Testis (tissue), 3 donors: ENCODE data around the gene GIMAP8. TPM values are rescaled to one million over a fixed set of nuclear protein-coding genes. Genes with fewer than 3 reads are reported as not detected.
"Not testable (repeated sequence)": the region's sequence is repeated elsewhere in the genome, so short reads cannot be mapped to it uniquely, and the experiment has no call there.

Experiments
- DNase-seq: peaks from one replicate; pipeline ENCODE4 v3.0.0-alpha.2; 2019
- H3K27ac ChIP-seq, 2 donors: fragments of 200-600 bp; sonication (generic); one replicate each; pipeline ENCODE4 v1.5.1; 2019
- H3K27me3 ChIP-seq: fragments of 200-600 bp; sonication (generic); one replicate; pipeline ENCODE4 v1.5.1; 2019
- H3K36me3 ChIP-seq: fragments of 200-600 bp; sonication (generic); one replicate; pipeline ENCODE4 v1.5.1; 2017; ENCODE audit warnings: low read depth; ENCODE audit errors: missing control alignments
- H3K4me1 ChIP-seq: fragments of 200-600 bp; sonication (generic); one replicate; pipeline ENCODE4 v1.5.1; 2019
- H3K4me3 ChIP-seq, 2 donors: fragments of 200-600 bp; sonication (generic); one replicate each; pipeline ENCODE4 v1.5.1; 2017 to 2019
- H3K9me3 ChIP-seq: fragments of 200-600 bp; sonication (generic); one replicate; pipeline ENCODE4 v1.5.1; 2017
- CTCF ChIP-seq, 3 experiments: fragments of 450-650 bp in 2 of 3; fragments of 200-600 bp in 1 of 3; sonication (generic) in 1 of 3; IDR thresholded peaks; one replicate each; pipeline ENCODE4 v1.5.1; 2016 to 2019; ENCODE audit warnings: antibody characterized with exemption in 3 of 3, mild to moderate bottlenecking in 2 of 3, moderate library complexity in 1 of 3
- POLR2A ChIP-seq: fragments of 450-650 bp; IDR thresholded peaks from one replicate; pipeline ENCODE4 v1.6.1; 2017; ENCODE audit warnings: antibody characterized with exemption, mild to moderate bottlenecking, moderate library complexity
- WGBS, 2 donors: methylation state at CpG; one replicate each; pipeline ENCODE4 v1.1.5; 2018; 5-methylcytosine and 5-hydroxymethylcytosine counted together
- intact Hi-C: fragments of 100-400 bp; cut with DNase I; formaldehyde crosslinking; loops from one replicate; pipeline ENCODE4 v1.15.1; 2023; ENCODE audit warnings: low total_unique reads
- polyA plus RNA-seq: library from polyadenylated mRNA; stranded (reverse); fragments of 350-450 nt; fragmentation: Illumina TruSeq; extraction: RNeasy Lipid Tissue Mini Kit (QIAGEN cat#74804); gene quantifications from one replicate; pipeline ENCODE4 v1.2.3, GENCODE V29; 2014; ENCODE audit warnings: low read depth, low replicate concordance; ENCODE audit not compliant: insufficient read depth
- total RNA-seq, 2 donors: library from RNA; depleted of rRNA; stranded (reverse); fragments of >200 nt; gene quantifications; one replicate each; pipeline ENCODE4 v1.2.3, GENCODE V29; 2016

GIMAP8 gene
- total and polyA plus RNA-seq, 3 donors from 2014 or later, result 3.8 to 6.8 (median 3.8) TPM

- intact Hi-C loops, result no loop called here
- no peaks in the 10 kb centered on the region for H3K9me3 ChIP-seq
- TF ChIP-seq CTCF (IDR thresholded peaks at IDR 0.05), result no peak
- TF ChIP-seq POLR2A, result no peak
These were observed 37.2 kb downstream of the GIMAP8 start for GRCh38 chr7:150487625-150488024.

GRCh38 chr7:150489782-150490181 lies 39.4 kb downstream of the GIMAP8 start:
- Histone ChIP-seq H3K4me3 (no peak overlapping the region), H3K27me3 (no peaks in the 10 kb centered on the region), H3K36me3 (no peaks in the 10 kb centered on the region), H3K9me3 (no peaks in the 10 kb centered on the region), H3K4me1 (no peaks in the 10 kb centered on the region), H3K27ac (no peak overlapping the region)
- intact Hi-C loops, result no loop called here
- 90 to 91% methylated on average over 1 of the region's 1 CpG for WGBS, 2 donors
- no peak for TF ChIP-seq POLR2A
- TF ChIP-seq CTCF (IDR thresholded peaks at IDR 0.05), result no peak
- DNase-seq, result no peak

More at GRCh38 chr7:150487625-150488024, 37.2 kb downstream of the GIMAP8 start:
- no peak overlapping the region for H3K27ac ChIP-seq
- H3K27me3 ChIP-seq, result no peaks in the 10 kb centered on the region
- no peak overlapping the region for H3K4me3 ChIP-seq
- no peaks in the 10 kb centered on the region for H3K36me3 ChIP-seq
- H3K4me1 ChIP-seq, result no peaks in the 10 kb centered on the region
- WGBS, 2 donors, result 83 to 91% methylated on average over 2 of the region's 2 CpGs
- no peak for DNase-seq

- intact Hi-C loops, H3K27ac ChIP-seq, H3K4me3 ChIP-seq, DNase-seq, H3K36me3 ChIP-seq, H3K27me3 ChIP-seq, H3K9me3 ChIP-seq, H3K4me1 ChIP-seq: not testable (repeated sequence)
- WGBS, 2 donors, result 74 to 90% methylated on average over 3 of the region's 3 CpGs
These were observed 43.0 kb downstream of the GIMAP8 start for GRCh38 chr7:150493442-150493841.

GRCh38 chr7:150502519-150502918 lies 52.1 kb downstream of the GIMAP8 start:
- Histone ChIP-seq H3K4me3 (no peak overlapping the region), H3K27me3 (no peaks in the 10 kb centered on the region), H3K9me3 (no peaks in the 10 kb centered on the region), H3K36me3 (no peaks in the 10 kb centered on the region), H3K4me1 (no peaks in the 10 kb centered on the region), H3K27ac (no peak overlapping the region)
- intact Hi-C loops, result no loop called here
- TF ChIP-seq POLR2A (no peak), CTCF (IDR thresholded peaks at IDR 0.05) (no peak)
- no peak for DNase-seq

- H3K36me3 ChIP-seq, result no peaks in the 10 kb centered on the region
- no peaks in the 10 kb centered on the region for H3K9me3 ChIP-seq
- intact Hi-C loops, result no loop called here
- H3K4me1 ChIP-seq, result no peaks in the 10 kb centered on the region
- no peak overlapping the region for H3K4me3 ChIP-seq
- H3K27ac ChIP-seq, result no peak overlapping the region
- WGBS, 2 donors, result 82 to 83% methylated on average over 4 of the region's 4 CpGs
- no peak for TF ChIP-seq CTCF (IDR thresholded peaks at IDR 0.05)
- no peak for TF ChIP-seq POLR2A
- no peak for DNase-seq
- H3K27me3 ChIP-seq, result no peaks in the 10 kb centered on the region
These were observed 52.7 kb downstream of the GIMAP8 start for GRCh38 chr7:150503155-150503554.
